ENCODE data around the gene ASPSCR1. TPM values are rescaled to one million over a fixed set of nuclear protein-coding genes. Genes with fewer than 3 reads are reported as not detected.

The ASPSCR1 gene
- total RNA-seq, 1 experiment from 2014 or later = 60.4 TPM

DNA sequence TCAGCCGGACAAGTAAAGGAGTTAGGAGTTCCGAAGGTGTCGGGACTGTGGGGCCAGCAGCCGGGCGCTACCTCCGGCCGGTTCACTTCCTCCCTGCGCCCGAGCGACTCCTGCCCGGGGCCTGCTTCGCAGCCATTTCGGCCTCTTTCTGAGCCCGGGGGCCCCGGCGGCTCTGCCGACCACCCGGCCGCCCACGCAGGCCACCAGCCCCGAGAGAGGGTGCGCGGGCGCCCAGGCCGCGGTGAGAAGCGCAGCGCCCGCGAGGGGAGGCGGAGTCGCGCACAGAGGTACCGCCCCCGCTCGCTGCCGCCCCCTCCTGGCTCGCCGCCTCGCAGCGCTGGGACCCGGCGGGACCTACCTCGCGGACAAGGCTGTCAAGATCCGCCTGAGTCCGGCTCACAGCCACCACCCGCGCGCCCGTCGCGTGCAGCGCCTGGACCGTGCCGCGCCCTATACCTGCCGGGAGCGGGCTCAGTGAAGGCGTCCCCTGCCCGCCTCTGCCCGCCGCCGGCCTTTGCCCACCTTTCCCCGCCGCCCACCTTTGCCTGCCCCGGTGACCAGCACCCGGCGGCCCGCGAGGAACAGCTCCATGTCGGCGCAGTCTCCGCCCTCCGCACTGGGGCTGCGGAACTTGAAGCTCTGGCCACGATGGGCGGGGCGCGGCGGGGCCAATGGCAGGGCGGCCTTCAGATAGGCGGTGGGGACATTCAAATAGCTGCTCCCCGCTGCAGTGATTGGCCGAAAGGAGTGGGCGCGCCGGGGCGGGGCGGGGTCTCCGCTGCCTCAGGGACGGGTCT lies 59.9 kb downstream of the ASPSCR1 start, which contains the start of gene DCXR:
DCXR (minus strand) TSS at position 606 of the 797 bp plus-strand sequence; CDS start at position 591, 15 bp downstream.
- Mint-ChIP-seq H3K27ac (peak within 1 kb of the TSS; percentile 95), H3K4me1 (peaks cover 33% of the 10 kb centered on the region), H3K36me3 (0 out of 2 replicates have a peak, but pooled peaks cover 6% of the 10 kb centered on the region), H3K4me3 (peak within 1 kb of the TSS; percentile 75), H3K9me3 (no peaks in the 10 kb centered on the region), H3K27me3 (ENCODE audit: low read depth) (peaks cover 10% of the 10 kb centered on the region)
- POLR2A ChIA-PET = interaction anchor here (0.5 to 1.4 kb wide), 13 partner anchors 11 to 450 kb away, joined by 3 to 11 read pairs (median 5); partner anchors contain the start of genes ARL16, ASPSCR1, CENPX and FASN
- DNase-seq (ENCODE audit: low spot score) (peak; percentile 99), ATAC-seq (peak; percentile 90)
- CTCF ChIA-PET = interaction anchor here (0.6 to 2.0 kb wide), 50 partner anchors 8 to 436 kb away, joined by 3 to 31 read pairs (median 4); partner anchors contain the start of genes ASPSCR1, CENPX, FASN and GPS1
- TF ChIP-seq SP1 (CRISPR knock-in tag; conservative IDR thresholded peaks at IDR 0.05) (peak; percentile 94), MYBL2 (CRISPR knock-in tag; IDR thresholded peaks at IDR 0.05) (0 out of 2 replicates have a peak, but pooled peaks have one; percentile 59), CREM (CRISPR knock-in tag; IDR thresholded peaks at IDR 0.05) (0 out of 2 replicates have a peak, but pooled peaks have one; percentile 43), TCF7 (CRISPR knock-in tag; IDR thresholded peaks at IDR 0.05; ENCODE audit: low read depth) (no peak), IRF2 (CRISPR knock-in tag; IDR thresholded peaks at IDR 0.05; ENCODE audit: borderline replicate concordance, low read depth) (no peak), SOX15 (CRISPR knock-in tag; IDR thresholded peaks at IDR 0.05) (no peak), TEAD4 (CRISPR knock-in tag; IDR thresholded peaks at IDR 0.05) (no peak), FOXK1 (CRISPR knock-in tag; IDR thresholded peaks at IDR 0.05) (peak; percentile 48; the same call in 1 of the 2 replicates), GABPB1 (CRISPR knock-in tag; IDR thresholded peaks at IDR 0.05) (peak; percentile 64), ESRRA (CRISPR knock-in tag; IDR thresholded peaks at IDR 0.05; ENCODE audit: borderline replicate concordance) (no peak)
- TF ChIP-seq, protein P1, sequence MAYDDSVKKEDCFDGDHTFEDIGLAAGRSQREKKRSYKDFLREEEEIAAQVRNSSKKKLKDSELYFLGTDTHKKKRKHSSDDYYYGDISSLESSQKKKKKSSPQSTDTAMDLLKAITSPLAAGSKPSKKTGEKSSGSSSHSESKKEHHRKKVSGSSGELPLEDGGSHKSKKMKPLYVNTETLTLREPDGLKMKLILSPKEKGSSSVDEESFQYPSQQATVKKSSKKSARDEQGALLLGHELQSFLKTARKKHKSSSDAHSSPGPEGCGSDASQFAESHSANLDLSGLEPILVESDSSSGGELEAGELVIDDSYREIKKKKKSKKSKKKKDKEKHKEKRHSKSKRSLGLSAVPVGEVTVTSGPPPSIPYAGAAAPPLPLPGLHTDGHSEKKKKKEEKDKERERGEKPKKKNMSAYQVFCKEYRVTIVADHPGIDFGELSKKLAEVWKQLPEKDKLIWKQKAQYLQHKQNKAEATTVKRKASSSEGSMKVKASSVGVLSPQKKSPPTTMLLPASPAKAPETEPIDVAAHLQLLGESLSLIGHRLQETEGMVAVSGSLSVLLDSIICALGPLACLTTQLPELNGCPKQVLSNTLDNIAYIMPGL (CRISPR knock-in tag; IDR thresholded peaks at IDR 0.05) = peak; percentile 97
- TF ChIP-seq, protein P2, sequence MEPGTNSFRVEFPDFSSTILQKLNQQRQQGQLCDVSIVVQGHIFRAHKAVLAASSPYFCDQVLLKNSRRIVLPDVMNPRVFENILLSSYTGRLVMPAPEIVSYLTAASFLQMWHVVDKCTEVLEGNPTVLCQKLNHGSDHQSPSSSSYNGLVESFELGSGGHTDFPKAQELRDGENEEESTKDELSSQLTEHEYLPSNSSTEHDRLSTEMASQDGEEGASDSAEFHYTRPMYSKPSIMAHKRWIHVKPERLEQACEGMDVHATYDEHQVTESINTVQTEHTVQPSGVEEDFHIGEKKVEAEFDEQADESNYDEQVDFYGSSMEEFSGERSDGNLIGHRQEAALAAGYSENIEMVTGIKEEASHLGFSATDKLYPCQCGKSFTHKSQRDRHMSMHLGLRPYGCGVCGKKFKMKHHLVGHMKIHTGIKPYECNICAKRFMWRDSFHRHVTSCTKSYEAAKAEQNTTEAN (CRISPR knock-in tag; IDR thresholded peaks at IDR 0.05) = 0 out of 2 replicates have a peak, but pooled peaks have one; percentile 26
- TF ChIP-seq, protein P3, sequence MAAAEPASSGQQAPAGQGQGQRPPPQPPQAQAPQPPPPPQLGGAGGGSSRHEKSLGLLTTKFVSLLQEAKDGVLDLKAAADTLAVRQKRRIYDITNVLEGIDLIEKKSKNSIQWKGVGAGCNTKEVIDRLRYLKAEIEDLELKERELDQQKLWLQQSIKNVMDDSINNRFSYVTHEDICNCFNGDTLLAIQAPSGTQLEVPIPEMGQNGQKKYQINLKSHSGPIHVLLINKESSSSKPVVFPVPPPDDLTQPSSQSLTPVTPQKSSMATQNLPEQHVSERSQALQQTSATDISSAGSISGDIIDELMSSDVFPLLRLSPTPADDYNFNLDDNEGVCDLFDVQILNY (CRISPR knock-in tag; IDR thresholded peaks at IDR 0.05) = peak; percentile 80; the same call in 1 of the 2 replicates
- TF ChIP-seq, protein P4, sequence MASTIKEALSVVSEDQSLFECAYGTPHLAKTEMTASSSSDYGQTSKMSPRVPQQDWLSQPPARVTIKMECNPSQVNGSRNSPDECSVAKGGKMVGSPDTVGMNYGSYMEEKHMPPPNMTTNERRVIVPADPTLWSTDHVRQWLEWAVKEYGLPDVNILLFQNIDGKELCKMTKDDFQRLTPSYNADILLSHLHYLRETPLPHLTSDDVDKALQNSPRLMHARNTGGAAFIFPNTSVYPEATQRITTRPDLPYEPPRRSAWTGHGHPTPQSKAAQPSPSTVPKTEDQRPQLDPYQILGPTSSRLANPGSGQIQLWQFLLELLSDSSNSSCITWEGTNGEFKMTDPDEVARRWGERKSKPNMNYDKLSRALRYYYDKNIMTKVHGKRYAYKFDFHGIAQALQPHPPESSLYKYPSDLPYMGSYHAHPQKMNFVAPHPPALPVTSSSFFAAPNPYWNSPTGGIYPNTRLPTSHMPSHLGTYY (CRISPR knock-in tag; IDR thresholded peaks at IDR 0.05) = 0 out of 2 replicates have a peak, but pooled peaks have one; percentile 14
- TF ChIP-seq, protein P5, sequence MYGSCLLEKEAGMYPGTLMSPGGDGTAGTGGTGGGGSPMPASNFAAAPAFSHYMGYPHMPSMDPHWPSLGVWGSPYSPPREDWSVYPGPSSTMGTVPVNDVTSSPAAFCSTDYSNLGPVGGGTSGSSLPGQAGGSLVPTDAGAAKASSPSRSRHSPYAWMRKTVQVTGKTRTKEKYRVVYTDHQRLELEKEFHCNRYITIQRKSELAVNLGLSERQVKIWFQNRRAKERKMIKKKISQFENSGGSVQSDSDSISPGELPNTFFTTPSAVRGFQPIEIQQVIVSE (CRISPR knock-in tag; IDR thresholded peaks at IDR 0.05; ENCODE audit: borderline replicate concordance) = no peak
- TF ChIP-seq, protein P6, sequence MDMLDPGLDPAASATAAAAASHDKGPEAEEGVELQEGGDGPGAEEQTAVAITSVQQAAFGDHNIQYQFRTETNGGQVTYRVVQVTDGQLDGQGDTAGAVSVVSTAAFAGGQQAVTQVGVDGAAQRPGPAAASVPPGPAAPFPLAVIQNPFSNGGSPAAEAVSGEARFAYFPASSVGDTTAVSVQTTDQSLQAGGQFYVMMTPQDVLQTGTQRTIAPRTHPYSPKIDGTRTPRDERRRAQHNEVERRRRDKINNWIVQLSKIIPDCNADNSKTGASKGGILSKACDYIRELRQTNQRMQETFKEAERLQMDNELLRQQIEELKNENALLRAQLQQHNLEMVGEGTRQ (CRISPR knock-in tag; IDR thresholded peaks at IDR 0.05) = peak; percentile 12; the same call in 1 of the 2 replicates
- TF ChIP-seq, protein P7, sequence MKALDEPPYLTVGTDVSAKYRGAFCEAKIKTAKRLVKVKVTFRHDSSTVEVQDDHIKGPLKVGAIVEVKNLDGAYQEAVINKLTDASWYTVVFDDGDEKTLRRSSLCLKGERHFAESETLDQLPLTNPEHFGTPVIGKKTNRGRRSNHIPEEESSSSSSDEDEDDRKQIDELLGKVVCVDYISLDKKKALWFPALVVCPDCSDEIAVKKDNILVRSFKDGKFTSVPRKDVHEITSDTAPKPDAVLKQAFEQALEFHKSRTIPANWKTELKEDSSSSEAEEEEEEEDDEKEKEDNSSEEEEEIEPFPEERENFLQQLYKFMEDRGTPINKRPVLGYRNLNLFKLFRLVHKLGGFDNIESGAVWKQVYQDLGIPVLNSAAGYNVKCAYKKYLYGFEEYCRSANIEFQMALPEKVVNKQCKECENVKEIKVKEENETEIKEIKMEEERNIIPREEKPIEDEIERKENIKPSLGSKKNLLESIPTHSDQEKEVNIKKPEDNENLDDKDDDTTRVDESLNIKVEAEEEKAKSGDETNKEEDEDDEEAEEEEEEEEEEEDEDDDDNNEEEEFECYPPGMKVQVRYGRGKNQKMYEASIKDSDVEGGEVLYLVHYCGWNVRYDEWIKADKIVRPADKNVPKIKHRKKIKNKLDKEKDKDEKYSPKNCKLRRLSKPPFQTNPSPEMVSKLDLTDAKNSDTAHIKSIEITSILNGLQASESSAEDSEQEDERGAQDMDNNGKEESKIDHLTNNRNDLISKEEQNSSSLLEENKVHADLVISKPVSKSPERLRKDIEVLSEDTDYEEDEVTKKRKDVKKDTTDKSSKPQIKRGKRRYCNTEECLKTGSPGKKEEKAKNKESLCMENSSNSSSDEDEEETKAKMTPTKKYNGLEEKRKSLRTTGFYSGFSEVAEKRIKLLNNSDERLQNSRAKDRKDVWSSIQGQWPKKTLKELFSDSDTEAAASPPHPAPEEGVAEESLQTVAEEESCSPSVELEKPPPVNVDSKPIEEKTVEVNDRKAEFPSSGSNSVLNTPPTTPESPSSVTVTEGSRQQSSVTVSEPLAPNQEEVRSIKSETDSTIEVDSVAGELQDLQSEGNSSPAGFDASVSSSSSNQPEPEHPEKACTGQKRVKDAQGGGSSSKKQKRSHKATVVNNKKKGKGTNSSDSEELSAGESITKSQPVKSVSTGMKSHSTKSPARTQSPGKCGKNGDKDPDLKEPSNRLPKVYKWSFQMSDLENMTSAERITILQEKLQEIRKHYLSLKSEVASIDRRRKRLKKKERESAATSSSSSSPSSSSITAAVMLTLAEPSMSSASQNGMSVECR (CRISPR knock-in tag; IDR thresholded peaks at IDR 0.05; ENCODE audit: borderline replicate concordance) = peak; percentile 75; the same call in 1 of the 2 replicates
- TF ChIP-seq, protein P8, sequence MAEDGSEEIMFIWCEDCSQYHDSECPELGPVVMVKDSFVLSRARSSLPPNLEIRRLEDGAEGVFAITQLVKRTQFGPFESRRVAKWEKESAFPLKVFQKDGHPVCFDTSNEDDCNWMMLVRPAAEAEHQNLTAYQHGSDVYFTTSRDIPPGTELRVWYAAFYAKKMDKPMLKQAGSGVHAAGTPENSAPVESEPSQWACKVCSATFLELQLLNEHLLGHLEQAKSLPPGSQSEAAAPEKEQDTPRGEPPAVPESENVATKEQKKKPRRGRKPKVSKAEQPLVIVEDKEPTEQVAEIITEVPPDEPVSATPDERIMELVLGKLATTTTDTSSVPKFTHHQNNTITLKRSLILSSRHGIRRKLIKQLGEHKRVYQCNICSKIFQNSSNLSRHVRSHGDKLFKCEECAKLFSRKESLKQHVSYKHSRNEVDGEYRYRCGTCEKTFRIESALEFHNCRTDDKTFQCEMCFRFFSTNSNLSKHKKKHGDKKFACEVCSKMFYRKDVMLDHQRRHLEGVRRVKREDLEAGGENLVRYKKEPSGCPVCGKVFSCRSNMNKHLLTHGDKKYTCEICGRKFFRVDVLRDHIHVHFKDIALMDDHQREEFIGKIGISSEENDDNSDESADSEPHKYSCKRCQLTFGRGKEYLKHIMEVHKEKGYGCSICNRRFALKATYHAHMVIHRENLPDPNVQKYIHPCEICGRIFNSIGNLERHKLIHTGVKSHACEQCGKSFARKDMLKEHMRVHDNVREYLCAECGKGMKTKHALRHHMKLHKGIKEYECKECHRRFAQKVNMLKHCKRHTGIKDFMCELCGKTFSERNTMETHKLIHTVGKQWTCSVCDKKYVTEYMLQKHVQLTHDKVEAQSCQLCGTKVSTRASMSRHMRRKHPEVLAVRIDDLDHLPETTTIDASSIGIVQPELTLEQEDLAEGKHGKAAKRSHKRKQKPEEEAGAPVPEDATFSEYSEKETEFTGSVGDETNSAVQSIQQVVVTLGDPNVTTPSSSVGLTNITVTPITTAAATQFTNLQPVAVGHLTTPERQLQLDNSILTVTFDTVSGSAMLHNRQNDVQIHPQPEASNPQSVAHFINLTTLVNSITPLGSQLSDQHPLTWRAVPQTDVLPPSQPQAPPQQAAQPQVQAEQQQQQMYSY (CRISPR knock-in tag; IDR thresholded peaks at IDR 0.05) = peak; percentile 49; the same call in 1 of the 2 replicates
